Right lobe of liver (tissue), 6 donors: ENCODE data around the gene ARTN. TPM values are rescaled to one million over a fixed set of nuclear protein-coding genes. Genes with fewer than 3 reads are reported as not detected.

Experiments used
- ATAC-seq, 4 donors: fragments of 200-7000 bp; cut with Tn5 transposase; one replicate each; pipeline ENCODE4 v1.9.1; 2020; ENCODE audit warnings: mild to moderate bottlenecking in 4 of 4, moderate library complexity in 4 of 4
- DNase-seq, 3 donors: peaks; one replicate each; pipeline ENCODE4 v3.0.0-alpha.2; 2020
- H3K27ac ChIP-seq, 3 donors: fragments of 200-600 bp; one replicate each; pipeline ENCODE4 v1.8.0; 2022
- H3K27me3 ChIP-seq, 2 donors: fragments of 200-600 bp; one replicate each; pipeline ENCODE4 v1.8.0; 2022
- H3K36me3 ChIP-seq, 4 donors: fragments of 200-600 bp; sonication (generic) in 1 of 4; one replicate each; pipeline versions ENCODE4 v1.5.1 to v1.8.0; 2017 to 2022; ENCODE audit warnings: control low read depth in 1 of 4
- H3K4me1 ChIP-seq, 4 donors: fragments of 200-600 bp; sonication (generic) in 1 of 4; one replicate each; pipeline versions ENCODE4 v1.5.1 to v1.8.0; 2017 to 2022; ENCODE audit warnings: control low read depth in 1 of 4
- H3K4me3 ChIP-seq, 3 donors: fragments of 200-600 bp; one replicate each; pipeline ENCODE4 v1.8.0; 2022
- H3K9me3 ChIP-seq, 4 donors: fragments of 200-600 bp; sonication (generic) in 1 of 4; one replicate each; pipeline versions ENCODE4 v1.5.1 to v1.8.0; 2017 to 2022; ENCODE audit warnings: control low read depth in 1 of 4
- CTCF ChIP-seq, 4 donors: fragments of 200-600 bp in 3 of 4; fragments of 450-650 bp in 1 of 4; IDR thresholded peaks; one replicate each; pipeline versions ENCODE4 v1.5.1 to v1.8.0; 2016 to 2022; ENCODE audit warnings: antibody characterized with exemption in 4 of 4, mild to moderate bottlenecking in 2 of 4
- POLR2A ChIP-seq: fragments of 450-650 bp; IDR thresholded peaks from one replicate; pipeline ENCODE4 v1.6.1; 2017; ENCODE audit warnings: antibody characterized with exemption, mild to moderate bottlenecking
- WGBS: methylation state at CpG from one replicate; pipeline ENCODE4 v1.1.6; 2018; ENCODE audit warnings: low coverage, low lambda C conversion rate; ENCODE audit not compliant: insufficient coverage; ENCODE audit errors: missing lambda C conversion rate; 5-methylcytosine and 5-hydroxymethylcytosine counted together
- intact Hi-C, 2 donors: fragments of 100-400 bp; cut with DNase I; formaldehyde crosslinking; loops; one replicate each; pipeline versions ENCODE4 v1.11.2 to v1.14.1; 2022
- total RNA-seq, 6 experiments: library from RNA; depleted of rRNA in 2 of 6; stranded (reverse); fragments of >200 nt in 2 of 6; fragmentation: NEBNext Ultra II Directional in 3 of 6; extraction: Animal tissue kit (Norgen Biotek cat#: 25700) in 3 of 6; gene quantifications; one replicate each; pipeline versions ENCODE4 v1.1.0 to v1.2.4, GENCODE V29; 2016 to 2023
- donor health status: DM: no; HTN: yes; CAD: no.
- donor health status: DM: no; HTN: no; CAD: no.
- donor health status: DM: no; HTN: no; CAD: no.
- donor health status: DM: no; HTN: yes; CAD: no.
- donor health status: DM: no; HTN: yes; CAD: no.

ARTN gene
- total RNA-seq, 6 experiments from 2014 or later: 0.31 to 0.32 (median 0.31) TPM; not detected in 3

- TF ChIP-seq CTCF (IDR thresholded peaks at IDR 0.05) (no peak), POLR2A (no peak)
- WGBS: 6% methylated on average over 2 of the region's 5 CpGs
- H3K4me1 ChIP-seq: peaks cover 0 to 39% (median 13%) of the 10 kb centered on the region in 4 donors
- DNase-seq (peak in 2 of 3 donors; percentile 76 to 78), ATAC-seq (peak; percentile 23 to 52 (median 37))
- H3K36me3 ChIP-seq: peaks cover 0 to 14% (median 5%) of the 10 kb centered on the region in 4 donors
- H3K4me3 ChIP-seq: peak overlapping the region in 2 of 3 donors; percentile 39 to 70
- H3K27me3 ChIP-seq: no peaks in the 10 kb centered on the region
- intact Hi-C loops: no loop called here
- H3K9me3 ChIP-seq: no peaks in the 10 kb centered on the region
- H3K27ac ChIP-seq: peak overlapping the region in 2 of 3 donors; percentile 36 to 56
Measured at GRCh38 chr1:43978264-43978550, 44.6 kb downstream of the ARTN start.

GRCh38 chr1:43978551-43979260, 45.1 kb downstream of the ARTN start, which contains the start of gene B4GALT2:
Gene B4GALT2, plus strand, starts transcription at chr1:43979210. Its CDS starts 1,951 bp downstream, at chr1:43981161.
- ATAC-seq: peak; percentile 2 to 9 (median 6)
- peaks cover 0 to 39% (median 13%) of the 10 kb centered on the region in 4 donors for H3K4me1 ChIP-seq
- H3K27ac ChIP-seq: peak within 1 kb of the TSS in 2 of 3 donors; percentile 36 to 56

GRCh38 chr1:43979261-43979527, 45.6 kb downstream of the ARTN start:
- WGBS: no CpG with 5 or more reads among the region's 45 CpGs
- peaks cover 0 to 14% (median 5%) of the 10 kb centered on the region in 4 donors for H3K36me3 ChIP-seq

More at GRCh38 chr1:43978551-43979260, 45.1 kb downstream of the ARTN start, which contains the start of gene B4GALT2:
- intact Hi-C loops: no loop called here
- Histone ChIP-seq H3K4me3 (peak within 1 kb of the TSS; percentile 70 to 71 (median 70)), H3K9me3 (no peaks in the 10 kb centered on the region), H3K36me3 (peaks cover 0 to 14% (median 5%) of the 10 kb centered on the region in 4 donors), H3K27me3 (no peaks in the 10 kb centered on the region)
- DNase-seq: peak; percentile 61 to 64 (median 62)
- TF ChIP-seq CTCF (IDR thresholded peaks at IDR 0.05): no peak
- no peak for TF ChIP-seq POLR2A
- 5% methylated on average over 13 of the region's 54 CpGs for WGBS

GRCh38 chr1:43979528-43980254, 46.1 kb downstream of the ARTN start:
- intact Hi-C loops: no loop called here

More at GRCh38 chr1:43979261-43979527, 45.6 kb downstream of the ARTN start:
- H3K4me3 ChIP-seq: peak overlapping the region; percentile 70 to 71 (median 70)
- ATAC-seq: no peak
- intact Hi-C loops: no loop called here
- DNase-seq: no peak
- no peaks in the 10 kb centered on the region for H3K9me3 ChIP-seq
- H3K27me3 ChIP-seq: no peaks in the 10 kb centered on the region
- peaks cover 0 to 39% (median 13%) of the 10 kb centered on the region in 4 donors for H3K4me1 ChIP-seq
- TF ChIP-seq POLR2A (no peak), CTCF (IDR thresholded peaks at IDR 0.05) (no peak)
- H3K27ac ChIP-seq: no peak overlapping the region

More at GRCh38 chr1:43979528-43980254, 46.1 kb downstream of the ARTN start:
- TF ChIP-seq POLR2A (no peak), CTCF (IDR thresholded peaks at IDR 0.05) (no peak)
- H3K4me3 ChIP-seq: peak overlapping the region; percentile 70 to 71 (median 70)
- no peaks in the 10 kb centered on the region for H3K9me3 ChIP-seq
- WGBS: no CpG with 5 or more reads among the region's 45 CpGs
- H3K4me1 ChIP-seq: peaks cover 0 to 39% (median 13%) of the 10 kb centered on the region in 4 donors
- DNase-seq: peak in 2 of 3 donors; percentile 61 to 67
- H3K36me3 ChIP-seq: peaks cover 0 to 14% (median 5%) of the 10 kb centered on the region in 4 donors
- ATAC-seq: peak in 3 of 4 donors; percentile 14 to 34 (median 28)
- H3K27ac ChIP-seq: peak overlapping the region in 1 of 3 donors; percentile 6
- no peaks in the 10 kb centered on the region for H3K27me3 ChIP-seq
